SH-SY5Y (cell line): ENCODE results near the gene VSIG8.

Source experiments
- GATA2 ChIP-seq: IDR thresholded peaks from 2 replicates; pipeline ENCODE4 v1.6.1; 2011; ENCODE audit warnings: mild to moderate bottlenecking, low read depth, low read length
- GATA3 ChIP-seq: IDR thresholded peaks from 2 replicates; pipeline ENCODE4 v1.6.1; 2011; ENCODE audit warnings: low read depth, mild to moderate bottlenecking, low read length, moderate library complexity

- TF ChIP-seq GATA3 (no peak), GATA2 (no peak)
Observed at GRCh38 chr1:159835356-159835755, 27.1 kb downstream of the VSIG8 start.
